ENCODE measurements around the gene R3HDM4.

GRCh38 chr19:954672-955494 is 41.9 kb upstream of the R3HDM4 start:
- TF ChIP-seq CTCF (conservative IDR thresholded peaks at IDR 0.05; ENCODE audit: low read length), result no peak
- no peak for TF ChIP-seq EZH2phosphoT487 (IDR thresholded peaks at IDR 0.05; ENCODE audit: borderline replicate concordance)

All from Loucy (cell line).